HCT116 (cell line): Measurements from ENCODE around the gene FBXW4. TPM values are rescaled to one million over a fixed set of nuclear protein-coding genes. Genes with fewer than 3 reads are reported as not detected.

Source experiments
- ATAC-seq: fragments of 200-7000 bp; cut with Tn5 transposase; 2 replicates; pipeline ENCODE4 v1.9.1; 2020; ENCODE audit warnings: mild to moderate bottlenecking, moderate library complexity
- BruUV-seq: library from RNA; stranded (reverse); fragments of 400-500 nt; replicated peaks from 2 replicates; lab custom pipeline; 2021; lab: Mats Ljungman, UMichigan
- CTCF ChIA-PET: fragments of 300-600 bp; sonication (Branson Sonifier 250); formaldehyde crosslinking; loops from one replicate; lab custom pipeline; 2021; ENCODE audit warnings: antibody characterized with exemption; lab: Charles Lee
- POLR2A ChIA-PET: fragments of 300-600, 350-600 bp; sonication (Branson Sonifier 250); formaldehyde crosslinking; loops from one replicate; lab custom pipeline; 2021; ENCODE audit warnings: antibody characterized with exemption; lab: Charles Lee
- RAD21 ChIA-PET, 2 experiments: fragments of 300-600 bp; sonication (Branson Sonifier 250); formaldehyde crosslinking; loops; one replicate each; lab custom pipeline; 2023; ENCODE audit warnings: low total read pairs in 2 of 2; ENCODE audit not compliant: uncharacterized antibody in 2 of 2, unreplicated experiment in 2 of 2, low non-redundant PET in 1 of 2; lab: Charles Lee
- DNase-seq: peaks from one replicate; pipeline ENCODE4 v3.0.0-alpha.2; 2010; ENCODE audit warnings: low read depth, low spot score
- H2AFZ ChIP-seq: fragments of 200-600 bp; shearing (Covaris generic), sonication (generic); 2 replicates; pipeline ENCODE4 v1.6.1; 2017; ENCODE audit warnings: low read depth, mixed run types, mixed read lengths, antibody characterized with exemption, low read length; ENCODE audit not compliant: poor library complexity, severe bottlenecking
- H3K27ac ChIP-seq: 2 replicates; pipeline ENCODE4 v1.5.1; 2012; ENCODE audit warnings: low read depth, low read length
- H3K27me3 ChIP-seq: fragments of 200-600 bp; sonication (generic); 2 replicates; pipeline ENCODE4 v1.6.1; 2016; ENCODE audit warnings: mixed run types, low read length, mixed read lengths; ENCODE audit not compliant: insufficient read depth
- H3K36me3 ChIP-seq, 2 experiments: fragments of 200-500 bp in 1 of 2; fragments of 200-600 bp in 1 of 2; sonication (Bioruptor generic) in 1 of 2; sonication (generic) in 1 of 2; 2 replicates each; pipeline versions ENCODE4 v1.5.1 to v1.6.1; 2014 to 2016; ENCODE audit warnings: low read length in 2 of 2, inconsistent platforms in 1 of 2, mixed read lengths in 1 of 2, mixed run types in 1 of 2; ENCODE audit not compliant: insufficient read depth in 2 of 2, control insufficient read depth in 1 of 2
- H3K4me1 ChIP-seq, 2 experiments: fragments of 200-600 bp in 1 of 2; sonication (generic) in 1 of 2; 2 replicates each; pipeline versions ENCODE4 v1.5.1 to v1.6.1; 2012 to 2017; ENCODE audit warnings: low read length in 2 of 2, inconsistent platforms in 1 of 2, mild to moderate bottlenecking in 1 of 2, mixed read lengths in 1 of 2, mixed run types in 1 of 2, moderate library complexity in 1 of 2; ENCODE audit not compliant: insufficient read depth in 2 of 2, control insufficient read depth in 1 of 2
- H3K4me2 ChIP-seq: fragments of 200-600 bp; sonication (generic); 2 replicates; pipeline ENCODE4 v1.6.1; 2017; ENCODE audit warnings: mixed run types, low read length, mixed read lengths
- H3K4me3 ChIP-seq, 2 experiments: fragments of 200-600 bp in 1 of 2; sonication (generic) in 1 of 2; replicated peaks in 1 of 2; 2 replicates each; pipeline ENCODE4 v1.5.1; 2011 to 2016; ENCODE audit warnings: low read length in 2 of 2, control low read depth in 1 of 2, low read depth in 1 of 2, mild to moderate bottlenecking in 1 of 2, mixed read lengths in 1 of 2, mixed run types in 1 of 2
- H3K79me2 ChIP-seq: fragments of 200-600 bp; sonication (generic); 2 replicates; pipeline ENCODE4 v1.6.1; 2017; ENCODE audit warnings: mild to moderate bottlenecking, mixed run types, low read length, moderate library complexity, mixed read lengths; ENCODE audit not compliant: insufficient read depth
- H3K9ac ChIP-seq: fragments of 200-600 bp; sonication (generic); 2 replicates; pipeline ENCODE4 v1.6.1; 2016; ENCODE audit warnings: low read length, mixed read lengths
- H3K9me2 ChIP-seq: fragments of 200-600 bp; sonication (generic), shearing (Covaris generic); 2 replicates; pipeline ENCODE4 v1.6.1; 2017; ENCODE audit warnings: mixed run types, mild to moderate bottlenecking, moderate library complexity; ENCODE audit not compliant: insufficient read depth
- H3K9me3 ChIP-seq, 2 experiments: fragments of 200-500 bp in 1 of 2; fragments of 200-600 bp in 1 of 2; sonication (Bioruptor generic) in 1 of 2; sonication (generic) in 1 of 2; 2 replicates each; pipeline ENCODE4 v1.6.1; 2014 to 2017; ENCODE audit warnings: low read length in 2 of 2, mixed read lengths in 2 of 2, inconsistent platforms in 1 of 2, low read depth in 1 of 2, mild to moderate bottlenecking in 1 of 2, mixed run types in 1 of 2, moderate library complexity in 1 of 2; ENCODE audit not compliant: control insufficient read depth in 1 of 2, insufficient read depth in 1 of 2
- H4K20me1 ChIP-seq: fragments of 200-600 bp; sonication (generic), shearing (Covaris generic); 2 replicates; pipeline ENCODE4 v1.6.1; 2017; ENCODE audit warnings: mixed run types, mild to moderate bottlenecking, moderate library complexity; ENCODE audit not compliant: insufficient read depth
- ELF1 ChIP-seq: IDR thresholded peaks from 2 replicates; pipeline ENCODE4 v1.6.1; 2012; ENCODE audit warnings: low read depth, borderline replicate concordance
- EZH2phosphoT487 ChIP-seq: fragments of 200-600 bp; IDR thresholded peaks from 2 replicates; pipeline ENCODE4 v1.6.1; 2018; ENCODE audit warnings: antibody characterized with exemption, borderline replicate concordance
- SIN3A ChIP-seq: IDR thresholded peaks from 2 replicates; pipeline ENCODE4 v1.6.1; 2012; ENCODE audit warnings: low read depth
- TCF7L2 ChIP-seq: IDR thresholded peaks from 2 replicates; pipeline ENCODE4 v1.7.0; 2011; ENCODE audit warnings: borderline replicate concordance, inconsistent platforms; ENCODE audit not compliant: insufficient read depth, insufficient read length; ENCODE audit errors: extremely low read depth
- YY1 ChIP-seq: IDR thresholded peaks from 2 replicates; pipeline ENCODE4 v1.6.1; 2011; ENCODE audit warnings: low read length, low read depth, moderate library complexity, mild to moderate bottlenecking; ENCODE audit not compliant: insufficient replicate concordance; ENCODE audit errors: extremely low read depth
- ZFX ChIP-seq: fragments of 450-650 bp; IDR thresholded peaks from 2 replicates; pipeline ENCODE4 v1.6.1; 2017
- ZNF274 ChIP-seq: fragments of 200-500 bp; sonication (Bioruptor generic); IDR thresholded peaks from 2 replicates; pipeline ENCODE4 v1.6.1; 2014; ENCODE audit warnings: mild to moderate bottlenecking, low read depth, low read length, inconsistent platforms
- intact Hi-C: fragments of 100-400 bp; cut with micrococcal nuclease; formaldehyde crosslinking; loops from 2 replicates; pipeline ENCODE4 v1.10.0; 2022
- total RNA-seq: library from RNA; stranded (reverse); gene quantifications from one replicate; pipeline ENCODE4 v1.2.1, GENCODE V29; 2021; ENCODE audit not compliant: unreplicated experiment
- TF ChIP-seq, protein P1 (sequence below): IDR thresholded peaks from 2 replicates; pipeline ENCODE4 v1.6.1; 2012
- TF ChIP-seq, protein P2 (sequence below), 3 experiments: fragments of 200-600 bp in 1 of 3; sonication (generic) in 1 of 3; IDR thresholded peaks in 2 of 3; conservative IDR thresholded peaks in 1 of 3; 2 replicates each; pipeline ENCODE4 v1.5.1; 2012 to 2017; ENCODE audit warnings: low read depth in 2 of 3, low read length in 2 of 3, antibody characterized with exemption in 1 of 3, borderline replicate concordance in 1 of 3, control low read depth in 1 of 3, mild to moderate bottlenecking in 1 of 3, mixed read lengths in 1 of 3, mixed run types in 1 of 3, moderate library complexity in 1 of 3; ENCODE audit not compliant: insufficient read depth in 1 of 3

The FBXW4 gene
- total RNA-seq, 1 experiment from 2014 or later = 35.3 TPM

DNA sequence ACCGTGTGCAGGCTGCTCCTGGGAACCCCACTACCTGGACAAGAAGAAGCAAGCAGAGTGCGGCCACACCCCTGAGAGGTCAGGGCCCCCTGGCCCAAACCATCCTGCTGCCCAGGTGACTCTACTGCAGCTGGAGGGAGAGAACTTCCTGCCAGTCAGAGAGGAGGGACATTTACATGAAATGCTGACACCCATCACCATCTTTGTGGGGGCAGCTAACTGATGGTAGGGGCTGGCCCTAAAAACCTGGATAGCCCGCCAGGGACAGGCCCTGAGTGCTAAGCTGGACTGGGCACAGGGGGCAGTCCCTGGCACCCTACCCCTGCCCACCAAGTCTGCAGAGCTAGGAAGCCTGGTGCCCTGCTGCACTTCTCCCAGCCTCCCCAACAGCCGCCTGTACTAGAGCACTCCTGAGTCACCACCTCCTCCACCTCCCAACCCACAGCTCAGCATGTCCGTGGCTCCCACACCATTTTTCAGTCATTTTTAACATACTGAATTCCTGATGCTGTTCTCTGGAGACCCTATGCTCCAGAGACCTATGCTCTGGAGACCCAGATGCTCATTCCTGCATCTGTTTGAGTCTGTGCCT lies 79.3 kb downstream of the FBXW4 start:
- ATAC-seq (no peak), DNase-seq (no peak)
- Histone ChIP-seq H3K4me3 (no peak overlapping the region), H3K36me3 (no peaks in the 10 kb centered on the region; a peak in 1 of 4 replicates), H4K20me1 (no peaks in the 10 kb centered on the region), H3K4me1 (peaks cover 0 to 6% of the 10 kb centered on the region in 2 experiments; a peak in 1 of 4 replicates), H3K9ac (no peak overlapping the region), H3K9me2 (no peaks in the 10 kb centered on the region), H3K27me3 (no peaks in the 10 kb centered on the region), H3K9me3 (no peaks in the 10 kb centered on the region), H3K79me2 (no peaks in the 10 kb centered on the region), H2AFZ (no peak overlapping the region), H3K27ac (no peak overlapping the region), H3K4me2 (no peak overlapping the region)
- no peak for TF ChIP-seq ELF1
- TF ChIP-seq ZNF274 = no peak
- no peak for TF ChIP-seq SIN3A
- TF ChIP-seq YY1 = no peak
- TF ChIP-seq, protein P1, sequence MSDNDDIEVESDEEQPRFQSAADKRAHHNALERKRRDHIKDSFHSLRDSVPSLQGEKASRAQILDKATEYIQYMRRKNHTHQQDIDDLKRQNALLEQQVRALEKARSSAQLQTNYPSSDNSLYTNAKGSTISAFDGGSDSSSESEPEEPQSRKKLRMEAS = no peak
- TF ChIP-seq ZFX = no peak
- TF ChIP-seq EZH2phosphoT487 = no peak
- CTCF ChIA-PET = interaction anchor here (3.6 kb wide), 1 partner anchor 12 kb away, joined by 17 read pairs; no protein-coding TSS in a partner anchor
- BruUV-seq = no TSS peak
- RAD21 ChIA-PET = no interaction called here
- intact Hi-C loops = no loop called here
- POLR2A ChIA-PET = no interaction called here

DNA sequence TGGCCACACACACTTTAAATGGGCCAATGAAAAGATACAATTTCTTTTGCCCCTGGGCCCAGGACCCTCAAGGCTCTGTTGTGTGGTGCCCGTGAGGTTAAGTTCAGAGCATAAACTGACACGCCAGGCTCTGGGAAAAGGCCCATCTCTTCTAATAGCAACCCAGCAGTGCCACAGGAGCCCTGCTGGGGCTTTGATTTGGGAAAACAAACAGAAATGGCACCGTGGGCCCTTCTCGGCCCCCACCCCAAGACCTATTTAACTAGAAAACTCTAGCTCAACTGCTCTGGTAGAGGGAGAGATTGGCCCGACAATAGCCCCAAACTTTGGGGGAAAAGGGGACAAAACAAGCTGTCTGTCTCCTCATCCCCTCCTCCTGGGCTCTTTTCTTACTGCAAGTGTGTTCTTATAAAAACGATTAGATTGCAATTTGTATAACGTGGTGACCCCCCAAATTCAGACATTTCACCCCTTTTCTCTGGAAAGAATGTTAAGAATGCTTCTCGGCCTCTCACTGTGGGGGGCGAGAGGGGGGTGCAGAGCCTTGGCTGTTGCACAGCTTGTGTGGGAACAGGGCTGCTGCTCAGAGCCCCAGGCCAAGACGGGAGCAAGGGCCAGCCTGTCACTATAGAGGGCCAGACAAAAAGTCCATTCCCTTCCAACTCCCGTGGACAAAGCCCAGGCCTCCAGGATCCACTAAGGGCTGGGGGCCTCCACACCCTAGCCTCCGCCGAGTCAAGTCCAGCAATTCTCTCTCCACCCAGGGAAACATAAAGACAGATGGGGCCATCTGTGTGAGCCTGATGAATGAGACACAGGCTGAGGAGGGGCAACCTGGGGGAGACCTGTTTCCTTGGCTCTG lies 80.1 kb downstream of the FBXW4 start:
- Histone ChIP-seq H3K9ac (no peak overlapping the region), H3K4me3 (no peak overlapping the region), H3K36me3 (peaks cover under 1 to 4% of the 10 kb centered on the region in 2 experiments; a peak in 2 of 4 replicates), H3K9me2 (no peaks in the 10 kb centered on the region), H3K4me1 (peaks cover 0 to 6% of the 10 kb centered on the region in 2 experiments; a peak in 1 of 4 replicates), H3K4me2 (no peak overlapping the region), H3K27me3 (no peaks in the 10 kb centered on the region), H3K79me2 (no peaks in the 10 kb centered on the region), H3K9me3 (no peaks in the 10 kb centered on the region), H2AFZ (no peak overlapping the region), H3K27ac (no peak overlapping the region), H4K20me1 (no peaks in the 10 kb centered on the region)
- ATAC-seq (no peak), DNase-seq (no peak)
- CTCF ChIA-PET = interaction anchor here (3.6 kb wide), 1 partner anchor 11 kb away, joined by 17 read pairs; no protein-coding TSS in a partner anchor
- BruUV-seq = no TSS peak
- RAD21 ChIA-PET = no interaction called here
- POLR2A ChIA-PET = no interaction called here
- TF ChIP-seq, protein P2, sequence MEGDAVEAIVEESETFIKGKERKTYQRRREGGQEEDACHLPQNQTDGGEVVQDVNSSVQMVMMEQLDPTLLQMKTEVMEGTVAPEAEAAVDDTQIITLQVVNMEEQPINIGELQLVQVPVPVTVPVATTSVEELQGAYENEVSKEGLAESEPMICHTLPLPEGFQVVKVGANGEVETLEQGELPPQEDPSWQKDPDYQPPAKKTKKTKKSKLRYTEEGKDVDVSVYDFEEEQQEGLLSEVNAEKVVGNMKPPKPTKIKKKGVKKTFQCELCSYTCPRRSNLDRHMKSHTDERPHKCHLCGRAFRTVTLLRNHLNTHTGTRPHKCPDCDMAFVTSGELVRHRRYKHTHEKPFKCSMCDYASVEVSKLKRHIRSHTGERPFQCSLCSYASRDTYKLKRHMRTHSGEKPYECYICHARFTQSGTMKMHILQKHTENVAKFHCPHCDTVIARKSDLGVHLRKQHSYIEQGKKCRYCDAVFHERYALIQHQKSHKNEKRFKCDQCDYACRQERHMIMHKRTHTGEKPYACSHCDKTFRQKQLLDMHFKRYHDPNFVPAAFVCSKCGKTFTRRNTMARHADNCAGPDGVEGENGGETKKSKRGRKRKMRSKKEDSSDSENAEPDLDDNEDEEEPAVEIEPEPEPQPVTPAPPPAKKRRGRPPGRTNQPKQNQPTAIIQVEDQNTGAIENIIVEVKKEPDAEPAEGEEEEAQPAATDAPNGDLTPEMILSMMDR (IDR thresholded peaks at IDR 0.05 in 2 of 3, conservative IDR thresholded peaks at IDR 0.05 in 1 of 3; ENCODE audit: borderline replicate concordance in 1 of 3, insufficient read depth in 1 of 3, low read depth in 2 of 3, low read length in 2 of 3) = 0 out of 6 replicates have a peak, but pooled peaks of 1 of the 3 experiments have one; percentile 5
- TF ChIP-seq TCF7L2 (no peak), ELF1 (no peak)
- intact Hi-C loops = no loop called here
